ENCODE measurements around the gene CIB4.
A peak's percentile ranks its signal among the peaks of the same experiment; 100 is the strongest.

CIB4 gene

GRCh38 chr2:26640781-26641564, at the start of gene CIB4:
Gene CIB4 (minus strand): TSS chr2:26641366. CDS start chr2:26641314, 52 bp downstream.
- H3K9me3 ChIP-seq (replicated peaks in 1 of 11), result no peaks in the 10 kb centered on the region
- H3K9ac ChIP-seq, result no peak within 1 kb of the TSS
- no peak for TF ChIP-seq Cebpa-rat (IDR thresholded peaks at IDR 0.05)
- H3K27ac ChIP-seq, result no peak within 1 kb of the TSS
- H3K36me3 ChIP-seq, result no peaks in the 10 kb centered on the region
- no peak within 1 kb of the TSS for H3K4me3 ChIP-seq
- peak within 1 kb of the TSS; percentile 23 to 57 (median 46); a peak in 20 of 22 replicates for H3K4me2 ChIP-seq
- H3K27me3 ChIP-seq, result no peaks in the 10 kb centered on the region
- H3K4me1 ChIP-seq, result peaks cover 7 to 20% (median 16%) of the 10 kb centered on the region in 10 experiments
- H4K20me1 ChIP-seq, result no peaks in the 10 kb centered on the region

GRCh38 chr2:26687801-26688200, 46.6 kb upstream of the CIB4 start:
- H3K27me3 ChIP-seq, result peaks cover 0 to 3% (median 0%) of the 10 kb centered on the region in 11 experiments; a peak in 6 of 22 replicates
- H4K20me1 ChIP-seq, result peaks cover 0 to 12% (median 0%) of the 10 kb centered on the region in 11 experiments; a peak in 5 of 22 replicates
- H3K4me1 ChIP-seq, result peaks cover 14 to 66% (median 59%) of the 10 kb centered on the region in 10 experiments
- no peak for TF ChIP-seq Cebpa-rat (IDR thresholded peaks at IDR 0.05)
- no peaks in the 10 kb centered on the region for H3K9me3 ChIP-seq (replicated peaks in 1 of 11)
- no peak overlapping the region for H3K9ac ChIP-seq
- no peak overlapping the region for H3K4me3 ChIP-seq
- H3K27ac ChIP-seq, result peak overlapping the region in 1 of 11 experiments; percentile 11; a peak in 1 of 22 replicates
- H3K4me2 ChIP-seq, result peak overlapping the region in 8 of 11 experiments; percentile 17 to 56 (median 38); a peak in 15 of 22 replicates
- H3K36me3 ChIP-seq, result no peaks in the 10 kb centered on the region

DNA sequence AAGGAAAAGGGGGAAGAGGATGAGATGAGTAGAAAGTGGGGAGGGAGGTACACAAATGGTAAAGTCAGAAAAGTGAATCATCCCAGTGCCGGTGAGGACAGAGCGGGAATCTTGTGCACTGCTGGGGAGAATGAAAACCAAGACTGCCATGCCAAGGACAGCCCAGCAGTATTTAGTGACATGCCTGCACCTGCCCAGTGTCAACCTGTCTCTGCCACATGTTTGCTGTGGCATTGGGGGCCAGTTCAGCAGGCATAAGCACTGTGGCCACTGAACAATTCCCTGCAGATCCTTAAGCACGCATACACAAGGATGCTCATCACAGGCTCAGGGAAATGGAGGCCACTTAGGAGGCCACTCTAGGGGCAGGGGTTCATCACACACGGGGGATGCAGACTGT, 46.2 kb upstream of the CIB4 start:
- Histone ChIP-seq H3K4me1 (peaks cover 14 to 70% (median 63%) of the 10 kb centered on the region in 10 experiments), H3K36me3 (no peaks in the 10 kb centered on the region), H3K27me3 (no peaks in the 10 kb centered on the region), H4K20me1 (peaks cover 0 to 10% (median 0%) of the 10 kb centered on the region in 11 experiments; a peak in 2 of 22 replicates), H3K4me2 (peak overlapping the region in 8 of 11 experiments; percentile 17 to 56 (median 38); a peak in 16 of 22 replicates), H3K9ac (no peak overlapping the region), H3K4me3 (no peak overlapping the region), H3K9me3 (replicated peaks in 1 of 11) (no peaks in the 10 kb centered on the region), H3K27ac (no peak overlapping the region)
- no peak for TF ChIP-seq Cebpa-rat (IDR thresholded peaks at IDR 0.05)

DNA sequence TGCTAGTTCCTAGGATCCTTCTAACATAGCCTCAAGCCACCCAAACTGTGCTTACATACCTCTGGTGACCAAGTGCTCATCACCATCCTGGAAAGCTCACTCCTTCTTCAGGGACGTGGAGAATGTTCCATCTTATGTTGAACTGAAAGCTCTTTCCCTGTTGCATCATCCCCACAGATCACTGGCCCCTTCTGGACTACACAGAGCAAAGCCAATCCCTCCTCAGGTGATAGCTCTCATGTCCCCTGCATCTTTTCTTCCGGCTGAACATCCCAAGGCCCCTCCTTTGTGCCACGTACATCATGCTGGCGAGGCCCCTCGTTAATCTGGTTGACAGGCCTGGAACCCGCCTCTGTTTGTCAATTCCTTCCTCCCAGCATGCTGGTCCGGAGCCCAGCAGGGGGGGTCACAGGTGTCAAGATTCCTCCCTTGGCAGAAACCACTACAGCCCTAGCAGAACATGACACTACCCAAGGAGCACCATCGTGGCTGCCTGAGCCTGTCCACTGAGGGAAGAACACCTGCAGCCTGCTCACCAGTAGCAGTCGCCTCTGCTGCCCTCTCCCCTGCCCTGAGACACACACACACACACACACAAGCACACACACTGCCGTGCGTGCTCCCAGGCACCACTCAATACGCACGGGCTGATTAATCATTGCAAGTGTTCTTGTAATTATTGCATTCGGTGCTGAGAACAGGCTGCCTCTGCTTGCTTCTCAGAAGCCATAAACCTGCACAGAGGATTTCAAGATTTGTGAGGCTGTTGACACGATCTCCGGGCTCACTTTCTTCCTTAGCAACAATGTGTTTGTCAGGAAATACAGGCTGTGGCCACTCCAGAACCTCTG, 45.0 kb upstream of the CIB4 start:
- no peak overlapping the region for H3K27ac ChIP-seq
- no peaks in the 10 kb centered on the region for H3K9me3 ChIP-seq (replicated peaks in 1 of 11)
- no peak for TF ChIP-seq Cebpa-rat (IDR thresholded peaks at IDR 0.05)
- no peak overlapping the region for H3K4me3 ChIP-seq
- H3K36me3 ChIP-seq, result no peaks in the 10 kb centered on the region
- H3K9ac ChIP-seq, result no peak overlapping the region
- H4K20me1 ChIP-seq, result peaks cover 0 to 2% (median 0%) of the 10 kb centered on the region in 11 experiments; a peak in 2 of 22 replicates
- H3K4me2 ChIP-seq, result peak overlapping the region in 9 of 11 experiments; percentile 14 to 56 (median 34); a peak in 16 of 22 replicates
- peaks cover 3 to 66% (median 58%) of the 10 kb centered on the region in 10 experiments; a peak in 18 of 20 replicates for H3K4me1 ChIP-seq
- H3K27me3 ChIP-seq, result no peaks in the 10 kb centered on the region

DNA sequence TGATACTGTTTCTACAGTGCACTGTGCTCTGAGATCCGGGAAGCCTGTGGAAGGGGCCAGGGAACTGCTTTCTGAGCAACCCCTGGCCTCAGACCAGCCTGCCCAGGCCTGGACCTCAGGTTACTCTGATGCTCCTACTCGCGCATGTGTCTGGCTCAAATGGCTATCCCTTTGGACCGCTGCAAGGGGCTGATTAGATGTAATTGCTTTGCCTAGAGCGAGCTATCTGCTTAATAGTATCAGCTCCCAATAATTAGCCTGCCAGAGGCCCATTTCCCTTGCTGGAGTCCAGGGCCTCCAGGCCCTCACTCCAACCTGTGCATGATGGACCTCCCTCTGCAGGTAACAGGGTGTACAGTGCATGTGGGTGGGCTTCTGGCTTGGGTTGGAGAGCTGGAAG, 44.2 kb upstream of the CIB4 start:
- no peaks in the 10 kb centered on the region for H3K9me3 ChIP-seq (replicated peaks in 1 of 11)
- peaks cover 0 to 57% (median 49%) of the 10 kb centered on the region in 10 experiments; a peak in 16 of 20 replicates for H3K4me1 ChIP-seq
- H3K27ac ChIP-seq, result no peak overlapping the region
- H3K4me3 ChIP-seq, result no peak overlapping the region
- no peak overlapping the region for H3K9ac ChIP-seq
- H3K4me2 ChIP-seq, result 0 out of 22 replicates have a peak overlapping the region, but pooled peaks of 1 of the 11 experiments have one; percentile 56
- no peak for TF ChIP-seq Cebpa-rat (IDR thresholded peaks at IDR 0.05)
- H4K20me1 ChIP-seq, result no peaks in the 10 kb centered on the region; a peak in 2 of 22 replicates
- no peaks in the 10 kb centered on the region for H3K36me3 ChIP-seq
- no peaks in the 10 kb centered on the region for H3K27me3 ChIP-seq

DNA sequence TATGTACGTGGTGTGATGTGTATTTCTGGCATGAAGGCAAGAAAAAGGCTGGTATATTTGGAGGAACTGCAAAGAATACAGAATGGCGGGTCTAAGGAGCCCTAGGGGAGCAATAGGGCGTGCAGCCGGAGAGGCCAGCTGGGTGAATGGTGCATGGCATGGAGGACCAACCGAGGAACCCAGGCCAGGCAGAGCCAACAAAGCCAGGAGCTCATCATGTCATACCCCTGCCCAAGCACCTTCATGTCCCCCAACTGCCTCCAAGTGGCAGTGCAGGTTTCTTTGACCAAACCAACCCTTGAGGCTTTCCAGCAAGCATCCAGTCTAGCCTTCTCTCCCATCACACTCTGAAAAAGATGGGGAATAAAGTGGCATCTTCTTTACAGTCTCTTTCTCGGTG, 42.4 kb upstream of the CIB4 start:
- no peaks in the 10 kb centered on the region for H3K9me3 ChIP-seq (replicated peaks in 1 of 11)
- no peak for TF ChIP-seq Cebpa-rat (IDR thresholded peaks at IDR 0.05)
- H3K36me3 ChIP-seq, result no peaks in the 10 kb centered on the region
- peaks cover 5 to 50% (median 39%) of the 10 kb centered on the region in 10 experiments; a peak in 18 of 20 replicates for H3K4me1 ChIP-seq
- H3K4me2 ChIP-seq, result peak overlapping the region in 3 of 11 experiments; percentile 45 to 74 (median 62); a peak in 3 of 22 replicates
- H3K9ac ChIP-seq, result no peak overlapping the region
- no peaks in the 10 kb centered on the region for H3K27me3 ChIP-seq
- H3K27ac ChIP-seq, result no peak overlapping the region
- H4K20me1 ChIP-seq, result no peaks in the 10 kb centered on the region; a peak in 2 of 22 replicates
- no peak overlapping the region for H3K4me3 ChIP-seq

GRCh38 chr2:26682155-26682554, 41.0 kb upstream of the CIB4 start:
- H3K27ac ChIP-seq, result no peak overlapping the region
- peak overlapping the region in 8 of 11 experiments; percentile 38 to 74 (median 62); a peak in 17 of 22 replicates for H3K4me2 ChIP-seq
- H4K20me1 ChIP-seq, result no peaks in the 10 kb centered on the region; a peak in 1 of 22 replicates
- peaks cover 5 to 42% (median 30%) of the 10 kb centered on the region in 10 experiments; a peak in 18 of 20 replicates for H3K4me1 ChIP-seq
- no peak overlapping the region for H3K9ac ChIP-seq
- peaks cover 0 to 11% (median 8%) of the 10 kb centered on the region in 11 experiments; a peak in 19 of 22 replicates for H3K9me3 ChIP-seq (replicated peaks in 1 of 11)
- H3K36me3 ChIP-seq, result 0 out of 22 replicates have a peak, but pooled peaks cover 0 to 5% (median 0%) of the 10 kb centered on the region in 11 experiments
- H3K4me3 ChIP-seq, result no peak overlapping the region
- no peak for TF ChIP-seq Cebpa-rat (IDR thresholded peaks at IDR 0.05)
- no peaks in the 10 kb centered on the region for H3K27me3 ChIP-seq

DNA sequence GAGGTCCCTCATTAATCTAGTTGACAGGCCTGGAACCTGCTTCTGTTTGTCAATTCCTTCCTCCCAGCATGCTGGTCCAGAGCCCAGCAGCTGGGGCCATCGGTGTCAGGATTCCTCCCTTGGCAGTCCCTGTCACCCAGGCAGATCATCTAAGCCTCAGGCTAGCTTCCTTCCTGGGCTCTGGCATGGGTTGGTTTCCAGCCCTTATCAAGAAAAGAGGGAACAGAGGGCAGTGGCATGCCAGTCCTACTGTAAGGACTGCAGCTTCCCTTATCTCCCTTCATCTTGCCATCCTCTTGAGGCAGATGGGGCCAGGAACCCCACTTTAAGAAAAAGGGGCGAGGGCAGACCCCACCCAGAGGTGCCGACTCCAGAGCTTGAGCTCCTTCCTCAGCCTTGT, 40.5 kb upstream of the CIB4 start:
- peak overlapping the region in 5 of 11 experiments; percentile 45 to 74 (median 63); a peak in 6 of 22 replicates for H3K4me2 ChIP-seq
- H3K27me3 ChIP-seq, result no peaks in the 10 kb centered on the region
- no peaks in the 10 kb centered on the region; a peak in 1 of 22 replicates for H4K20me1 ChIP-seq
- H3K4me3 ChIP-seq, result no peak overlapping the region
- no peak for TF ChIP-seq Cebpa-rat (IDR thresholded peaks at IDR 0.05)
- no peak overlapping the region for H3K27ac ChIP-seq
- H3K36me3 ChIP-seq, result 0 out of 22 replicates have a peak, but pooled peaks cover 0 to 5% (median 0%) of the 10 kb centered on the region in 11 experiments
- peaks cover 5 to 37% (median 26%) of the 10 kb centered on the region in 10 experiments; a peak in 18 of 20 replicates for H3K4me1 ChIP-seq
- peaks cover 0 to 14% (median 10%) of the 10 kb centered on the region in 11 experiments; a peak in 19 of 22 replicates for H3K9me3 ChIP-seq (replicated peaks in 1 of 11)
- no peak overlapping the region for H3K9ac ChIP-seq

All from BLaER1 treated with 17β-estradiol and CSF1 and Interleukin-3, amounts not matched to agents 10 nM and 100 nM (cell line).